ENCODE results near the gene SVEP1. TPM values are rescaled to one million over a fixed set of nuclear protein-coding genes. Genes with fewer than 3 reads are reported as not detected.

SVEP1 gene
- total RNA-seq: 10 to 100 TPM; 32.0 to 53.6 TPM

- Histone ChIP-seq H3K9me3 (no peaks in the 10 kb centered on the region), H3K27me3 (replicated peaks; ENCODE audit: insufficient read depth) (no peaks in the 10 kb centered on the region), H3K4me3 (peak within 1 kb of the TSS; percentile 77), H3K36me3 (no peaks in the 10 kb centered on the region), H3K27ac (peak within 1 kb of the TSS; percentile 65 to 68), H3K4me1 (ENCODE audit: control insufficient read depth in 1 of 2, low read depth in 2 of 2) (peaks cover 9 to 23% of the 10 kb centered on the region in 2 donors)
- TF ChIP-seq, protein P1, sequence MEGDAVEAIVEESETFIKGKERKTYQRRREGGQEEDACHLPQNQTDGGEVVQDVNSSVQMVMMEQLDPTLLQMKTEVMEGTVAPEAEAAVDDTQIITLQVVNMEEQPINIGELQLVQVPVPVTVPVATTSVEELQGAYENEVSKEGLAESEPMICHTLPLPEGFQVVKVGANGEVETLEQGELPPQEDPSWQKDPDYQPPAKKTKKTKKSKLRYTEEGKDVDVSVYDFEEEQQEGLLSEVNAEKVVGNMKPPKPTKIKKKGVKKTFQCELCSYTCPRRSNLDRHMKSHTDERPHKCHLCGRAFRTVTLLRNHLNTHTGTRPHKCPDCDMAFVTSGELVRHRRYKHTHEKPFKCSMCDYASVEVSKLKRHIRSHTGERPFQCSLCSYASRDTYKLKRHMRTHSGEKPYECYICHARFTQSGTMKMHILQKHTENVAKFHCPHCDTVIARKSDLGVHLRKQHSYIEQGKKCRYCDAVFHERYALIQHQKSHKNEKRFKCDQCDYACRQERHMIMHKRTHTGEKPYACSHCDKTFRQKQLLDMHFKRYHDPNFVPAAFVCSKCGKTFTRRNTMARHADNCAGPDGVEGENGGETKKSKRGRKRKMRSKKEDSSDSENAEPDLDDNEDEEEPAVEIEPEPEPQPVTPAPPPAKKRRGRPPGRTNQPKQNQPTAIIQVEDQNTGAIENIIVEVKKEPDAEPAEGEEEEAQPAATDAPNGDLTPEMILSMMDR (IDR thresholded peaks at IDR 0.05): no peak
- DNase-seq (ENCODE audit: low spot score): peak; percentile 20
- ATAC-seq (ENCODE audit: insufficient number of reproducible peaks, low FRiP score, low read depth): no peak
Measured at GRCh38 chr9:110579034-110579861, at the start of gene SVEP1. Gene SVEP1 (minus strand): TSS chr9:110579741. CDS start chr9:110579543, 198 bp downstream.

DNA sequence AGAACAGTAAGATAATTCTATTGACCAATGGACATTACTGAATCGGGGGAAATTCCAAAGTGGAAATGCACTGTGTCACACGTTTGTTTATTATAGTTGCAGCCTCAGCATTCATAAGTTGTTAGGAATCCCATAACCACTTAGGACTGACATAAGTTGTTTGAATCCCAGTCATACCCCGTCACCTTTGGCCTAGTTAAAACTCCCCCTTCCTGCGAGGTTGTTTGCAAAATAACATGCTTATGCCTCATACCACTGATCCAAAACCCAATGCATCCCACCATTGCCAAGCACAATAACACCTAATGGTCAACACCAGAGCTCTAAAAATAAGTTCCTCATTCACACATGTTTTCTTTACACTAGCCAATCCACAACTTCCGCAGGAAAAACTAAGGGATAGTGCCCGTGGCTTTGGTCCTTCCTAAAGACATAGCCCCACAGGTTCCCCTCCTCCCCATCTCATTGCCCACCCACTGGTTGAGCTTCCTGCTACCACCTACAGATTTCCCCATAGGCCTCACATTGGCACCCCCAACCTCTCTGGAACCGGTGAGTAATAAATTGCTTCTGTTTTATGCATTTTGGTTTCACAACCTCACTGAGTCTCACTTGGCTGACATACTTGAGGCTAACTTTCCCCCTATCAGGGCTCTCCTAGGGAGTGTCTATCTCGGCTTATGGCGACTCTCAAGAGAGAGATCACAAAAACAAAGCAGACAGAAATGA lies 46.7 kb upstream of the SVEP1 start:
- H3K27me3 ChIP-seq (replicated peaks; ENCODE audit: insufficient read depth): no peaks in the 10 kb centered on the region
- peak overlapping the region; percentile 52 for H3K4me3 ChIP-seq
- peak; percentile 10 for DNase-seq (ENCODE audit: low spot score)
- ATAC-seq (ENCODE audit: insufficient number of reproducible peaks, low FRiP score, low read depth): peak; percentile 59
- TF ChIP-seq, protein P1 (IDR thresholded peaks at IDR 0.05): no peak
- H3K27ac ChIP-seq: peak overlapping the region; percentile 31 to 73
- H3K9me3 ChIP-seq: no peaks in the 10 kb centered on the region
- H3K4me1 ChIP-seq (ENCODE audit: control insufficient read depth in 1 of 2, low read depth in 2 of 2): peaks cover 4 to 12% of the 10 kb centered on the region in 2 donors
- no peaks in the 10 kb centered on the region for H3K36me3 ChIP-seq

DNA sequence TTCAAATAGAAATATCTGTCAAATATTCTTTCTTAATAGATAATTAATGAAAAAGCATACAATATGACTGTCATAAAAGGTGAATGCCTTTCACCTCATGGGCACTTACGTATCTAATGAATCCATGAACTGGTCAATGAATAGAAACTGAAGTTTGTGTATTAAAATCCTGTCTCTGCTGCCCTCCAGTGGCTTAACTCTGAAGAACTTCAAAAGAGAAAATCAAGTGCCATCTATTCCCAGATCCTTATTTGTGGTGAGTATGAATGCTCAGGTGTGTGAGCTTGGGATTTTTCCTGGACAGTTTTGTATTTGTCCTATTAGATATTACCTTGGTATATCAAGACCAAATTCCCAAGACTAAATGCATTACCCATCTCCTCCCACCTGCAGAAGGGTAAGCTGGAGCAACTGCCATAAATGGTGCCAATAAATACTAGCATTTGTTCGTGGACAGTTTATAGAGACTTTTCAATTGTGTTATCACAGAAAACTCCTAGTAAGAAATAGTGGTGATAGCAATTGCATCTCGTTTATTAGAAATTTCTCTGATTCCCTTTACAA lies 44.0 kb upstream of the SVEP1 start:
- ATAC-seq (ENCODE audit: insufficient number of reproducible peaks, low FRiP score, low read depth) (no peak), DNase-seq (ENCODE audit: low spot score) (no peak)
- Histone ChIP-seq H3K36me3 (no peaks in the 10 kb centered on the region), H3K27ac (no peak overlapping the region), H3K9me3 (no peaks in the 10 kb centered on the region), H3K4me3 (no peak overlapping the region), H3K4me1 (ENCODE audit: control insufficient read depth in 1 of 2, low read depth in 2 of 2) (peaks cover 4 to 12% of the 10 kb centered on the region in 2 donors), H3K27me3 (replicated peaks; ENCODE audit: insufficient read depth) (no peaks in the 10 kb centered on the region)
- TF ChIP-seq, protein P1 (IDR thresholded peaks at IDR 0.05): peak; percentile 67

DNA sequence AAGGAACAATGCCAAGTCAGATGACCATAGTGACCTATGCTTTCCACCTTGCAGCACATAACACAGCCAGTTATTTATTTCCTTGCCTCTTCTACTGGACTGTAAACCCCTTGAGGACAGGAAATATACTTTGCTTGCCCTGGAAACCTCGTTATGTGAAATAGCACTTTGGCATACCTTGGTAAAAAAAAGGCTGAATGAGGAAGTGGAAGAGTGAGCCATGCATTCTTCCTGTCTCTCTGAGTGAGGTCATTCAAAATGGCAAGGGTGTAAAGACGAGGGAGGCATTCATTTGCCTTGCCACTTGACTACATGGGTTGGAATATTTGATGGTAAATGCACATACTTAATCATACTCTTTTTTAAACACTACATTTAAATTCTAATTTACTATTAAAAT lies 42.8 kb upstream of the SVEP1 start:
- Histone ChIP-seq H3K36me3 (no peaks in the 10 kb centered on the region), H3K4me1 (ENCODE audit: control insufficient read depth in 1 of 2, low read depth in 2 of 2) (peaks cover 4 to 12% of the 10 kb centered on the region in 2 donors), H3K9me3 (no peaks in the 10 kb centered on the region), H3K4me3 (no peak overlapping the region), H3K27ac (no peak overlapping the region), H3K27me3 (replicated peaks; ENCODE audit: insufficient read depth) (no peaks in the 10 kb centered on the region)
- TF ChIP-seq, protein P1 (IDR thresholded peaks at IDR 0.05): no peak
- no peak for DNase-seq (ENCODE audit: low spot score)
- ATAC-seq (ENCODE audit: insufficient number of reproducible peaks, low FRiP score, low read depth): no peak

DNA sequence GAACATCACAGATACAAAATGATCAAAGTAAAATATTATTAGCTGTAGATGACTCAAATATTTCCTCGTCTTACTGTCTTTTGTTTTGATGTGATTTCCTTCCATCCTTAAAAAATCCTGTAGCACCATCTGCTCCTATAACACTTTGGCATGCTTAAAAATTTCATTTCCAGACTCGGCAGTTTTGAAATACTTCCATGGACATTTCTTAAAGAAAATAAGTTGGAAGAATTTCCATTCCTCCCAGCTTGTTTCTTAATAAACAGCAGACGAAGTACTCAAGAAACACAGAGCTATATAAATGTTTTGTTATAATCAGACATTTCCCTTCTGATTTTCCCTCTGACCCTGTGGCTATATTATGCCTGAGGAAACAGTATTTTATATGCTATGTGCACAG lies 41.2 kb upstream of the SVEP1 start:
- TF ChIP-seq, protein P1 (IDR thresholded peaks at IDR 0.05): no peak
- no peak for ATAC-seq (ENCODE audit: insufficient number of reproducible peaks, low FRiP score, low read depth)

More for the DNA sequence above, 41.2 kb upstream of the SVEP1 start:
- Histone ChIP-seq H3K9me3 (no peaks in the 10 kb centered on the region), H3K36me3 (no peaks in the 10 kb centered on the region), H3K4me3 (no peak overlapping the region), H3K27me3 (replicated peaks; ENCODE audit: insufficient read depth) (no peaks in the 10 kb centered on the region), H3K27ac (no peak overlapping the region), H3K4me1 (ENCODE audit: control insufficient read depth in 1 of 2, low read depth in 2 of 2) (no peaks in the 10 kb centered on the region)
- no peak for DNase-seq (ENCODE audit: low spot score)

All from thoracic aorta (tissue), 2 donors.